Thymus (tissue), 11 donors: ENCODE data around the gene CDIP1. TPM values are rescaled to one million over a fixed set of nuclear protein-coding genes. Genes with fewer than 3 reads are reported as not detected.

Experiments used
- DNase-seq, 9 donors: peaks; one replicate each; pipeline ENCODE4 v3.0.0-alpha.2; 2013; ENCODE audit warnings: low spot score in 9 of 9, low read depth in 6 of 9, missing footprints in 1 of 9
- H3K27ac ChIP-seq, 2 donors: one replicate each; pipeline ENCODE4 v1.5.1; 2013; ENCODE audit warnings: control low read depth in 1 of 2, low read depth in 1 of 2, low read length in 1 of 2, mild to moderate bottlenecking in 1 of 2, moderate library complexity in 1 of 2
- H3K27me3 ChIP-seq, 2 donors: one replicate each; pipeline ENCODE4 v1.5.1; 2013; ENCODE audit warnings: low read length in 1 of 2; ENCODE audit not compliant: control insufficient read depth in 2 of 2, insufficient read depth in 1 of 2
- H3K36me3 ChIP-seq, 2 donors: one replicate each; pipeline ENCODE4 v1.5.1; 2013; ENCODE audit warnings: low read length in 1 of 2, mild to moderate bottlenecking in 1 of 2, moderate library complexity in 1 of 2; ENCODE audit not compliant: control insufficient read depth in 2 of 2, insufficient read depth in 2 of 2
- H3K4me1 ChIP-seq, 2 donors: one replicate each; pipeline ENCODE4 v1.5.1; 2013; ENCODE audit warnings: low read length in 2 of 2; ENCODE audit not compliant: control insufficient read depth in 2 of 2, insufficient read depth in 2 of 2
- H3K4me3 ChIP-seq, 2 donors: one replicate each; pipeline ENCODE4 v1.5.1; 2013; ENCODE audit warnings: low read length in 2 of 2, control low read depth in 1 of 2, mild to moderate bottlenecking in 1 of 2
- H3K9me3 ChIP-seq, 2 donors: one replicate each; pipeline ENCODE4 v1.5.1; 2013; ENCODE audit warnings: low read length in 1 of 2, mild to moderate bottlenecking in 1 of 2; ENCODE audit not compliant: control insufficient read depth in 2 of 2, insufficient read depth in 1 of 2
- WGBS: extraction: QIAGEN DNeasy Blood & Tissue Kit; methylation state at CpG from one replicate; pipeline ENCODE4 v1.1.7; 2013; 5-methylcytosine and 5-hydroxymethylcytosine counted together
- polyA plus RNA-seq: library from polyadenylated mRNA; stranded (reverse); fragments of 200-250 nt; gene quantifications from one replicate; pipeline ENCODE4 v1.2.3, GENCODE V29; 2013
- total RNA-seq: library from RNA; stranded (reverse); fragments of 120-200 nt; gene quantifications from one replicate; pipeline ENCODE4 v1.2.4, GENCODE V29; 2013
- donor health status: healthy.

CDIP1 gene
- total and polyA plus RNA-seq, 2 donors: 15.7 to 24.9 TPM

GRCh38 chr16:4513881-4514280, 24.7 kb downstream of the CDIP1 start:
- Histone ChIP-seq H3K4me1 (peaks cover 8 to 36% of the 10 kb centered on the region in 2 donors), H3K9me3 (no peaks in the 10 kb centered on the region), H3K27ac (no peak overlapping the region), H3K4me3 (no peak overlapping the region), H3K36me3 (peaks cover 46 to 49% of the 10 kb centered on the region in 2 donors), H3K27me3 (no peaks in the 10 kb centered on the region)
- WGBS: 96% methylated on average over 7 of the region's 7 CpGs
- DNase-seq: no peak

- H3K36me3 ChIP-seq: peaks cover 52 to 56% of the 10 kb centered on the region in 2 donors
- no peaks in the 10 kb centered on the region for H3K27me3 ChIP-seq
- 97% methylated on average over 19 of the region's 19 CpGs for WGBS
- no peak overlapping the region for H3K27ac ChIP-seq
- no peaks in the 10 kb centered on the region for H3K9me3 ChIP-seq
- H3K4me1 ChIP-seq: peaks cover 8 to 31% of the 10 kb centered on the region in 2 donors
- DNase-seq: no peak
- H3K4me3 ChIP-seq: no peak overlapping the region
Measured at GRCh38 chr16:4513086-4513860, 25.3 kb downstream of the CDIP1 start.

DNA sequence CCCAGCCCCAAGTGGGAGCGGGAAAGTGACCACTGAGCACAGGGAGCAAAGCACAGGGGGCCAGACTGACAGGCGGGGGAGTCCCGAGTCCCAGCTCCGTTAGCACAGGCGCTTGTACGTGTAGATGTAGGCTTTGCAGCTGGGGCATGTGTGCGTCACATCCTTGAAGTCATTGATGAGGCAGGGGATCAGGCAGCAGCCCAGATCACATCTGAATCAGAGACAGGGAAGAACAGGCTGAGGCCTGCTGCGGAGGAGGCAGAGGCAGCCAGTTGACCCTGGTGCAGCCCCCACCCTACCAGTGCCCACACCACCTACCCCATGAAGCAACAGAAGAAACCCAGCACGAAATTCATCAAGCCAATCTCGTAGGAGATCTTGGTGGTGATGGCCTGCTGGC, 26.1 kb downstream of the CDIP1 start:
- peaks cover 60 to 64% of the 10 kb centered on the region in 2 donors for H3K36me3 ChIP-seq
- peaks cover 2 to 23% of the 10 kb centered on the region in 2 donors for H3K4me1 ChIP-seq
- no peak overlapping the region for H3K27ac ChIP-seq
- H3K4me3 ChIP-seq: no peak overlapping the region
- WGBS: 97% methylated on average over 10 of the region's 10 CpGs
- no peaks in the 10 kb centered on the region for H3K27me3 ChIP-seq
- no peak for DNase-seq
- no peaks in the 10 kb centered on the region for H3K9me3 ChIP-seq

- H3K27ac ChIP-seq: no peak overlapping the region
- H3K36me3 ChIP-seq: peaks cover 62 to 71% of the 10 kb centered on the region in 2 donors
- no peaks in the 10 kb centered on the region for H3K9me3 ChIP-seq
- 93% methylated on average over 9 of the region's 9 CpGs for WGBS
- H3K27me3 ChIP-seq: no peaks in the 10 kb centered on the region
- DNase-seq: no peak
- no peak overlapping the region for H3K4me3 ChIP-seq
- H3K4me1 ChIP-seq: peaks cover 2 to 22% of the 10 kb centered on the region in 2 donors
Measured at GRCh38 chr16:4511441-4512082, 27.0 kb downstream of the CDIP1 start.

GRCh38 chr16:4510747-4511426, 27.7 kb downstream of the CDIP1 start:
- DNase-seq: no peak
- Histone ChIP-seq H3K27me3 (no peaks in the 10 kb centered on the region), H3K4me1 (peaks cover 9 to 28% of the 10 kb centered on the region in 2 donors), H3K9me3 (no peaks in the 10 kb centered on the region), H3K4me3 (no peak overlapping the region), H3K27ac (no peak overlapping the region), H3K36me3 (peaks cover 62 to 72% of the 10 kb centered on the region in 2 donors)
- 93% methylated on average over 14 of the region's 14 CpGs for WGBS

DNA sequence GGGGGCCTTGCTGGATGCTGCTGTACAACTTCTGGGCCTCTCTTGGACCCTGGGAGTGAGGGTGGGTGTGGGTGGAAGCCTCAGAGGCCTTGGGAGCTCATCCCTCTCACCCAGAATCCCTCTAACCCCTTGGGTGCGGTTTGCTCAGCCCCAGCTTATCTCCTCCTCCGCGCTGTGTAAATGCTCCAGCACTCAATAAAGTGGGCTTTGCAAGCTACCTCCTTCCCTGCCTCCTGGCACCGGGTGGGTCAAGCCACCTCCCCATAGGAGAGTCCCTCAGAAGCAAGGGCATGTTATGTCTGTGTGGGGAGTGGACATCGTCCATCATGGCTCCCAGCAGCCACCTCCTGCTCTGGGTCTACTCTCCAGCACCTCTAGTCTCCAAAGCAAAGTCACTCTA, 28.4 kb downstream of the CDIP1 start:
- Histone ChIP-seq H3K9me3 (no peaks in the 10 kb centered on the region), H3K4me1 (peaks cover 14 to 31% of the 10 kb centered on the region in 2 donors), H3K4me3 (no peak overlapping the region), H3K27ac (no peak overlapping the region), H3K27me3 (no peaks in the 10 kb centered on the region), H3K36me3 (peaks cover 62 to 72% of the 10 kb centered on the region in 2 donors)
- WGBS: 87% methylated on average over 5 of the region's 5 CpGs
- DNase-seq: no peak

DNA sequence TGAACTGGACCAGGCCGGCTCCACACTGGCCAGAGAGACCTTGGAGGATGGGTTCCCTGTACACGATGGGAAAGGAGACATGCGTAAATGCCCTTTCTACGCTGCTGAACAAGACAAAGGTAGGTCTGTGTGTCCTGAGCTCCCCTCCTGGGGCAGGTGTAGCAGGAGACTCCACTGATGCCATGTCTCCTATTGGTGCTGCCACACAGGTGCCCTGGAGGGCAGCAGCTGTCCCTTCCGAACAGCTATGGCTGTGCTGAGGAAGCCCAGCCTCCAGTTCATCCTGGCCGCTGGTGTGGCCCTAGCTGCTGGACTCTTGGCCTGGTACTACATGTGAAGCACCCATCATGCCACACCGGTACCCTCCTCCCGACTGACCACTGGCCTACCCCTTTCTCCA, 29.2 kb downstream of the CDIP1 start:
- H3K9me3 ChIP-seq: no peaks in the 10 kb centered on the region
- H3K4me1 ChIP-seq: peaks cover 14 to 30% of the 10 kb centered on the region in 2 donors
- no peak overlapping the region for H3K27ac ChIP-seq
- DNase-seq: no peak
- WGBS: 98% methylated on average over 8 of the region's 8 CpGs
- no peak overlapping the region for H3K4me3 ChIP-seq
- H3K27me3 ChIP-seq: no peaks in the 10 kb centered on the region
- H3K36me3 ChIP-seq: peaks cover 62 to 72% of the 10 kb centered on the region in 2 donors

DNA sequence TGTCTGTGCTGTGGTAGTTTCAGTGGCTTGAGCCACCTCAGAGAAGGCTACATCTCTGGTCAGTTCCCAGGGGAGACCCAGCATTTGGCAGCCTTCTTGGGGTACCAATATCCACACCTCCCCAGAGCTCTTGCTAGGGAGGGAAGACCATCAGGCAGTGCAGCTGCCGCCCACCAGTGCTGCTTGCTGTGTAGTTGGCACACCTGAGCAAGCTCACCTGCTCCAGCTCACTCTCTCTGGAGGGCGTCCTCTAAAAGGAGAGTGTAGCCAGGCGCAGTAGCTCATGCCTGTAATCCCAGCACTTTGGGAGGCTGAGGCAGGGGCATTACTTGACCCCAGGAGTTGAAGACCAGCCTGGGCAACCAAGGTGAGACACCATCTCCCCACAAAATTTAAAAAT, 29.8 kb downstream of the CDIP1 start:
- peaks cover 14 to 28% of the 10 kb centered on the region in 2 donors for H3K4me1 ChIP-seq
- DNase-seq: no peak
- H3K27me3 ChIP-seq: no peaks in the 10 kb centered on the region
- H3K4me3 ChIP-seq: no peak overlapping the region
- H3K27ac ChIP-seq: no peak overlapping the region
- 97% methylated on average over 3 of the region's 3 CpGs for WGBS
- no peaks in the 10 kb centered on the region for H3K9me3 ChIP-seq
- H3K36me3 ChIP-seq: peaks cover 62 to 67% of the 10 kb centered on the region in 2 donors
